Astrocyte of the spinal cord (primary cell): ENCODE measurements around the gene STAT6.

Experiments
- DNase-seq: peaks from one replicate; pipeline ENCODE4 v3.0.0; 2011; ENCODE audit warnings: low read depth, low spot score
- H3K4me3 ChIP-seq: 2 replicates; pipeline ENCODE4 v1.5.1; 2011; ENCODE audit warnings: low read depth, mild to moderate bottlenecking, low read length, moderate library complexity
- CTCF ChIP-seq: IDR thresholded peaks from 2 replicates; pipeline ENCODE4 v1.5.1; 2012; ENCODE audit warnings: low read depth, mild to moderate bottlenecking, low read length, inconsistent platforms
- in situ Hi-C: cut with HindIII; loops from 2 replicates; pipeline ENCODE4 v1.10.0; 2017; ENCODE audit warnings: low sequenced_read_pairs

The STAT6 gene

GRCh38 chr12:57133013-57133569 is 21.9 kb upstream of the STAT6 start:
- H3K4me3 ChIP-seq = peak overlapping the region; percentile 3
- peak; percentile 59 for DNase-seq
- in situ Hi-C loops = loop anchor here (5.0 kb wide), 1 partner anchor 39 kb away; no protein-coding TSS in a partner anchor
- no peak for TF ChIP-seq CTCF

GRCh38 chr12:57131896-57132744 is 21.0 kb upstream of the STAT6 start:
- peak overlapping the region; percentile 88 for H3K4me3 ChIP-seq

GRCh38 chr12:57130941-57131340 is 19.8 kb upstream of the STAT6 start:
- no peak for DNase-seq
- in situ Hi-C loops = loop anchor here (5.0 kb wide), 1 partner anchor 41 kb away; no protein-coding TSS in a partner anchor
- TF ChIP-seq CTCF = no peak
- peak overlapping the region; percentile 88 for H3K4me3 ChIP-seq

More at GRCh38 chr12:57131896-57132744, 21.0 kb upstream of the STAT6 start:
- DNase-seq = no peak
- in situ Hi-C loops = loop anchor here (5.0 kb wide), 1 partner anchor 40 kb away; no protein-coding TSS in a partner anchor
- TF ChIP-seq CTCF = no peak

- peak overlapping the region; percentile 88 for H3K4me3 ChIP-seq
- no peak for DNase-seq
- in situ Hi-C loops = loop anchor here (5.0 kb wide), 1 partner anchor 42 kb away; no protein-coding TSS in a partner anchor
- TF ChIP-seq CTCF = no peak
Observed at GRCh38 chr12:57129889-57130288, 18.7 kb upstream of the STAT6 start.

- TF ChIP-seq CTCF = no peak
- peak overlapping the region; percentile 88 for H3K4me3 ChIP-seq
- DNase-seq = no peak
- in situ Hi-C loops = no loop called here
Observed at GRCh38 chr12:57129321-57129842, 18.2 kb upstream of the STAT6 start.

GRCh38 chr12:57128519-57129247 is 17.5 kb upstream of the STAT6 start:
- no peak for DNase-seq
- no peak for TF ChIP-seq CTCF
- in situ Hi-C loops = no loop called here
- H3K4me3 ChIP-seq = peak overlapping the region; percentile 88
